DMS53 (cell line): ENCODE data around the gene KRTAP2-4.

Source experiments
- DNase-seq: peaks from one replicate; lab custom pipeline; 2025; lab: John Stamatoyannopoulos, UW

Gene KRTAP2-4

GRCh38 chr17:41037853-41038350, 27.8 kb downstream of the KRTAP2-4 start:
- DNase-seq: no peak

GRCh38 chr17:41034346-41034935, 31.2 kb downstream of the KRTAP2-4 start, which contains the start of gene KRTAP1-3:
Gene KRTAP1-3, minus strand, starts transcription at chr17:41034874. Its CDS starts 53 bp downstream, at chr17:41034821.
- peak; percentile 28 for DNase-seq

- no peak for DNase-seq
Observed at GRCh38 chr17:41029633-41030245, 35.9 kb downstream of the KRTAP2-4 start, which contains the start of gene KRTAP1-4. Gene KRTAP1-4, minus strand, starts transcription at chr17:41030195. Its CDS starts 117 bp downstream, at chr17:41030078.

- DNase-seq: peak; percentile 52
Observed at GRCh38 chr17:41026715-41027471, 38.8 kb downstream of the KRTAP2-4 start, which contains the start of gene KRTAP1-5. Gene KRTAP1-5, minus strand, starts transcription at chr17:41027208. Its CDS starts 53 bp downstream, at chr17:41027155.

- DNase-seq: no peak
Observed at GRCh38 chr17:41024697-41025096, 41.0 kb downstream of the KRTAP2-4 start.

GRCh38 chr17:41020336-41020735, 45.3 kb downstream of the KRTAP2-4 start:
- peak; percentile 70 for DNase-seq

- DNase-seq: no peak
Observed at GRCh38 chr17:41019415-41019814, 46.3 kb downstream of the KRTAP2-4 start.

- peak; percentile 6 for DNase-seq
Observed at GRCh38 chr17:41018541-41018940, 47.1 kb downstream of the KRTAP2-4 start.

- DNase-seq: no peak
Observed at GRCh38 chr17:41016578-41017215, 49.0 kb downstream of the KRTAP2-4 start.

- DNase-seq: no peak
Observed at GRCh38 chr17:41015454-41015853, 50.2 kb downstream of the KRTAP2-4 start.
